HG02970 (cell line): ENCODE data around the gene MLF2.

ENCODE experiments used
- ATAC-seq: cut with Tn5 transposase; IDR thresholded peaks from one replicate; pipeline ENCODE4 v1.9.1; 2021; ENCODE audit warnings: mild to moderate bottlenecking, moderate library complexity, moderate number of reproducible peaks; ENCODE audit not compliant: unreplicated experiment, low FRiP score

Gene MLF2

DNA sequence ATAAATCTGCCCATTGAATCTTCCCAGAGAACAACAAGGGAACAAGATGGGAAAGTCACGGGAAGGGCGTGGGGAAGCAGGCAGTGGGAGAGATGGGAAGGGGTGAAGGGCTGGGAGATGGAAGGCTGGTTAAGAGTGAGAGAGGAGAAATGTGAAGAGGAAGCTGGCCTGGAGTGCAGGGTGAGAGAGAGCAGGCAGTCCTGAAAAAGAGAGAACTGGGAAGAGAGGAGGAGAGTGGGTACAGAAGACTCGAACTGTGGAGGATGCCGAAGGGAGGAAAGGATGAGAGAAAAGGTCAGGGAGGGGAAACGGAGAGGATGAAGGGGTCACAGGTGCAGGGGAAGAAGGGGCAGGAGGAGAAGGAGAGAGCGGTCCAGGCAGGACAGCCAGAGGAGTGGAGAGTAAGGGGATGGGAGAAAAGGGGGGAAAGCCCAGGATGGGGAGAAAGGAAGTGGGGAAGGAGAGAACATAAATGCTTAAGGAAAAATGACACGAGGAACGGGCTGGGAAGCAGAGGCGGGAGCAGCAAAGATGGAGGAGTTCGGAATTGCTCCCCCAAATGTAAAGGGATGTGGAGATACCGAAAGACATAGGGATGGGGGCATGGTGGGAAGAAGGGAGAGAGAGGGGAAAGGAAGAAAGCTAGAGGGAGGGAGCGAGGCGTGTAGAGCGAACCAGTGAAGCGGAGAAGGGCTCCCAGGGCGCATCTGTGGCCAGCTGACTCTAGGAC, 53.5 kb downstream of the MLF2 start:
- ATAC-seq, result no peak

DNA sequence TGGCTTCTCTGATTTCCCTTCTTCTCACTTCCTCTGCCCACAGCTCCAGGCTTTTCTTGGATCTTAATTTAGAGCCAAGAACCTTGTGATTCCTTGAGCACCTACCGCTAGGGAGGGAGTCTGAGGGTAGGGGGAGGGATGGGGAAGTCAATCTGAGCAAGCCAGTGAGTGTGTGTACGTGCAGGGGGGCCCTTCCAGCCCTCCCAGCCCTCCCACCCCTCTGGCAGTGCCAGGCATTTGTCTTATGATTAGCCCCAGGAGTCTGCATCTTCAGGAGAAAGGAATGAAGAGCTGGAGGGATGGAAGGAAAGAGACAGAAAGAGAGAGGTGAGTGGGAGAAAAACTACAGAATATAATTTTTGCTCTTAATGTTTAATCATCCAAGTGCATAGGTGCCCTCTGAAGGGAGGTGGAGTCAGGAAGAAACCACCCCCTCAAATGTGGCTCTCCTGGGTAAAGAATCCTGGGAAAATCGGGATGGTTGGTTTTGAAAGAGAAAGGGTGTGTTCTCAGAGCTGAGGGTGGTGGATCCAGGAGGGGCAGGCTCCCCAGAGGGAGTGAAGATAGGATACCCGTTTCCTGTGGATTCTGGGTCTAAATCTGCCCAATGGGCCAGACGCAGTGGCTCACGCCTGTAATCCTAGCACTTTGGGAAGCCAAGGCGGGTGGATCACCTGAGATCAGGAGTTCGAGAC, 54.4 kb downstream of the MLF2 start:
- ATAC-seq, result no peak
